ENCODE data around the gene TFAP2B.

Gene TFAP2B

DNA sequence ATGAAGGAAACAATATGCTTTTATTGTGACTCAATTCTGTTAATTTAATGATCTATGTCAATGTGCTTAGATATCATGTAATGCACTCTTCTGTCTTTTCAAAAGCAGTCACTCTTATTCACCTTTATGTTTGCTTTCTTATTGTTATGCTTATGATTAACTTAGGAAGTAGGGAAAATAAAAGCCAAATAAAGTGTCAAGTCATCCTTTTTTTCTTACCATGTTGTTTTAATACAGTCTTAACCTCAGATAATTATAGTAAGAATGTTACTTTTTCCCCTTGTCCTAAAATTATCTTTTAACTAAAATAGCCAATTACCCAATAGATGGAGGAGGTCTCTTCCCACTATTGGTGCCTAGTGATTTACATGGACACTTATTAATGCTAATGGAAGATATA lies 72.6 kb downstream of the TFAP2B start:
- no peak for TF ChIP-seq CEBPB (IDR thresholded peaks at IDR 0.05)
- TF ChIP-seq CREB1 (IDR thresholded peaks at IDR 0.05; ENCODE audit: low read depth): no peak
- TF ChIP-seq TCF12 (IDR thresholded peaks at IDR 0.05; ENCODE audit: low read depth): no peak
- TF ChIP-seq, protein P1, sequence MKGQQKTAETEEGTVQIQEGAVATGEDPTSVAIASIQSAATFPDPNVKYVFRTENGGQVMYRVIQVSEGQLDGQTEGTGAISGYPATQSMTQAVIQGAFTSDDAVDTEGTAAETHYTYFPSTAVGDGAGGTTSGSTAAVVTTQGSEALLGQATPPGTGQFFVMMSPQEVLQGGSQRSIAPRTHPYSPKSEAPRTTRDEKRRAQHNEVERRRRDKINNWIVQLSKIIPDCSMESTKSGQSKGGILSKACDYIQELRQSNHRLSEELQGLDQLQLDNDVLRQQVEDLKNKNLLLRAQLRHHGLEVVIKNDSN (IDR thresholded peaks at IDR 0.05): no peak
- no peak for TF ChIP-seq FOXM1 (IDR thresholded peaks at IDR 0.05; ENCODE audit: borderline replicate concordance, low read depth)
- no peak for TF ChIP-seq EP300 (IDR thresholded peaks at IDR 0.05; ENCODE audit: borderline replicate concordance)
- no peak for TF ChIP-seq ZBTB7A (IDR thresholded peaks at IDR 0.05; ENCODE audit: low read depth)
- no peak for TF ChIP-seq YY1 (IDR thresholded peaks at IDR 0.05; ENCODE audit: low read depth)
- TF ChIP-seq TAF1 (IDR thresholded peaks at IDR 0.05; ENCODE audit: low read depth): no peak
- no peak for TF ChIP-seq RAD21 (IDR thresholded peaks at IDR 0.05; ENCODE audit: low read depth)
- no peak for TF ChIP-seq TEAD4 (IDR thresholded peaks at IDR 0.05)
- TF ChIP-seq EGR1 (IDR thresholded peaks at IDR 0.05): no peak

All from Ishikawa (cell line).